HFFc6 (cell line): Measurements from ENCODE around the gene SLC25A11. TPM values are rescaled to one million over a fixed set of nuclear protein-coding genes. Genes with fewer than 3 reads are reported as not detected.

Experiments
- DNase-seq: peaks from one replicate; pipeline ENCODE4 v3.0.0-alpha.2; 2018
- H3K27ac Mint-ChIP-seq: 2 replicates; pipeline ENCODE4 v1.8.0; 2020; ENCODE audit warnings: mild to moderate bottlenecking, mixed read lengths
- H3K27me3 Mint-ChIP-seq: 2 replicates; pipeline ENCODE4 v1.8.0; 2021; ENCODE audit warnings: mild to moderate bottlenecking, moderate library complexity, mixed read lengths; ENCODE audit not compliant: insufficient read depth
- H3K36me3 Mint-ChIP-seq: 2 replicates; pipeline ENCODE4 v1.8.0; 2021; ENCODE audit warnings: low read depth, mixed read lengths
- H3K4me1 Mint-ChIP-seq: 2 replicates; pipeline ENCODE4 v1.8.0; 2020; ENCODE audit warnings: low read depth, mixed read lengths
- H3K4me3 Mint-ChIP-seq: 2 replicates; pipeline ENCODE4 v1.8.0; 2020; ENCODE audit warnings: mild to moderate bottlenecking, moderate library complexity, mixed read lengths
- H3K9me3 Mint-ChIP-seq: 2 replicates; pipeline ENCODE4 v1.8.0; 2020; ENCODE audit warnings: mild to moderate bottlenecking, mixed read lengths
- total RNA-seq, 6 experiments: library from RNA; stranded (reverse); fragmentation: NEBNext Ultra II Directional; extraction: Animal tissue kit (Norgen Biotek cat#: 25700); gene quantifications; 2 replicates in 1 of 6; 3 replicates in 5 of 6; pipeline ENCODE4 v1.2.3, GENCODE V29; 2021
- TF ChIP-seq, protein P1 (sequence below): fragments of 200-600 bp; sonication (generic); IDR thresholded peaks from 2 replicates; pipeline ENCODE4 v1.5.0; 2021; ENCODE audit warnings: antibody characterized with exemption, mild to moderate bottlenecking

The SLC25A11 gene
- total RNA-seq, 6 experiments from 2014 or later, result 61.9 to 78.6 (median 64.4) TPM

DNA sequence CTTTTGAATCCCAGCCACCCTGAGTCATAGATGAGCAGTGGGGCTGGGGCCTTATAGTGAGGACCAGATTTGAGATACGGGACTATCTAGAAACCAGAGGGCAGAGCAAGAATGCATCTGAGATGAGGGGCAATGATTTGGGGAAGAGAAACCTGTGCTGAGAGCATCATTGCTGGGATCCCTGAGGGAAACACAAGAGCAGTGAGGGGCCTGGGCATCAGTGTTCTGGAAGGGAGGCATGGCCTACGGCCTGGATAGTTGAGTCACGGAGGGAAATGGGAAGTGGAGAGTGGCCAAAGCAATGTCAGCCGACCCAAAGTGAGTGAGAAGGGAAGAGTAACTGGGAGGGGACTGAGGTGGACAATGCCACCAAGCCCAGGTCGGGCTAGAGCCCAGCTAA lies 42.5 kb upstream of the SLC25A11 start:
- Mint-ChIP-seq H3K27ac (0 out of 2 replicates have a peak overlapping the region, but pooled peaks have one; percentile 45), H3K4me3 (no peak overlapping the region), H3K9me3 (no peaks in the 10 kb centered on the region), H3K4me1 (peaks cover 38% of the 10 kb centered on the region), H3K27me3 (peaks cover 3% of the 10 kb centered on the region), H3K36me3 (peaks cover 29% of the 10 kb centered on the region)
- DNase-seq, result no peak
- TF ChIP-seq, protein P1, sequence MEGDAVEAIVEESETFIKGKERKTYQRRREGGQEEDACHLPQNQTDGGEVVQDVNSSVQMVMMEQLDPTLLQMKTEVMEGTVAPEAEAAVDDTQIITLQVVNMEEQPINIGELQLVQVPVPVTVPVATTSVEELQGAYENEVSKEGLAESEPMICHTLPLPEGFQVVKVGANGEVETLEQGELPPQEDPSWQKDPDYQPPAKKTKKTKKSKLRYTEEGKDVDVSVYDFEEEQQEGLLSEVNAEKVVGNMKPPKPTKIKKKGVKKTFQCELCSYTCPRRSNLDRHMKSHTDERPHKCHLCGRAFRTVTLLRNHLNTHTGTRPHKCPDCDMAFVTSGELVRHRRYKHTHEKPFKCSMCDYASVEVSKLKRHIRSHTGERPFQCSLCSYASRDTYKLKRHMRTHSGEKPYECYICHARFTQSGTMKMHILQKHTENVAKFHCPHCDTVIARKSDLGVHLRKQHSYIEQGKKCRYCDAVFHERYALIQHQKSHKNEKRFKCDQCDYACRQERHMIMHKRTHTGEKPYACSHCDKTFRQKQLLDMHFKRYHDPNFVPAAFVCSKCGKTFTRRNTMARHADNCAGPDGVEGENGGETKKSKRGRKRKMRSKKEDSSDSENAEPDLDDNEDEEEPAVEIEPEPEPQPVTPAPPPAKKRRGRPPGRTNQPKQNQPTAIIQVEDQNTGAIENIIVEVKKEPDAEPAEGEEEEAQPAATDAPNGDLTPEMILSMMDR, result no peak

DNA sequence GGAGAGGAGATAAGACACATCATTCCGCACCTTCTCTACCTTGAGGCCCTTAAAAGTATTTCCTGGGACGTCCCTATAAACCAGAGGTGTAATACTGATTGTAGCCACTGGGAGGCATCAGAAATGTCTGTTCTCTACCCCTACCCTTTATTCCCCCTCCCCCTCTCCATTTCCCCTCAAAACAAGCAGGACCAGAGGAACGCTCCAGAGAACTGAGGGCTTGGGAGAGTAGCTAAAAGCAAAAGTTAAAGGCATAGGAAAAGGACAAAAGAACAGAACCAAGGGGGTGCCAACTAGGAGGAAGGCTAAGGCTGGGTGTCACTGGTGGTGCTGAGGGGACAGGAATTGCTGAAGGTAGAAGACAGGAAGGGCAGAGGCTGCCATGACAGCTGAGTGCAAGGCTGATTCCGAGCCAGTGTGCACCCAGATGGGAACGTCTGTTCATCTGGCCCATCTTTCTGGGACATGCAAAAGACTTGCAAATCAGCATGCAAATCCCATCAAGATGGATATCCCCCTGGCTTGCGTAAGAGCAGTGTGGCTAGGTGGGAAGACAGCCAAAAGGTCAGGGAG lies 40.9 kb upstream of the SLC25A11 start:
- H3K27me3 Mint-ChIP-seq, result peaks cover 3% of the 10 kb centered on the region
- peaks cover 28% of the 10 kb centered on the region for H3K4me1 Mint-ChIP-seq
- H3K36me3 Mint-ChIP-seq, result peaks cover 26% of the 10 kb centered on the region
- H3K9me3 Mint-ChIP-seq, result no peaks in the 10 kb centered on the region
- TF ChIP-seq, protein P1, result peak; percentile 87
- no peak for DNase-seq
- H3K27ac Mint-ChIP-seq, result no peak overlapping the region; the same call in none of the 2 replicates
- H3K4me3 Mint-ChIP-seq, result no peak overlapping the region

DNA sequence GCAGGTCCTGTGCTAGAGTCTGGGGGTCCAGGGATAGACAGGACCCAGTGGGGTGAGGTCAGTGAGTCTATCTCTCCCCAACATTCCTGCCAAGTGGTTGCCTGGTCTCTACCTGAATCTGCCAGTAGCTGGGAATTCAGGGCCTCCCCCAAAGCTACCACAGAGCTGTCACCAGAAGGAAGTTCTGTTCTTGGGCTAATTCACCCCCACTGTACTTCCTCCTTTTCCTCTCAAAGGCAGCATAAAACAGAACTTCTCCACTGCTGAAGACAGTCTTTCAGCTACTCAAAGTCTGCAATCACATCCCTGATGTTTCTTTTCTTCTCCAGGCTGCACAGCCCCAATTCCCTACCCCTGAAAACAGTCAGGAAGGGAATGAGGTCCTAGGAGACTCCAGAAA lies 38.9 kb upstream of the SLC25A11 start:
- Mint-ChIP-seq H3K27ac (no peak overlapping the region), H3K36me3 (peaks cover 19% of the 10 kb centered on the region), H3K4me3 (no peak overlapping the region), H3K9me3 (no peaks in the 10 kb centered on the region), H3K27me3 (peaks cover 3% of the 10 kb centered on the region), H3K4me1 (peaks cover 18% of the 10 kb centered on the region)
- TF ChIP-seq, protein P1, result no peak
- DNase-seq, result no peak

DNA sequence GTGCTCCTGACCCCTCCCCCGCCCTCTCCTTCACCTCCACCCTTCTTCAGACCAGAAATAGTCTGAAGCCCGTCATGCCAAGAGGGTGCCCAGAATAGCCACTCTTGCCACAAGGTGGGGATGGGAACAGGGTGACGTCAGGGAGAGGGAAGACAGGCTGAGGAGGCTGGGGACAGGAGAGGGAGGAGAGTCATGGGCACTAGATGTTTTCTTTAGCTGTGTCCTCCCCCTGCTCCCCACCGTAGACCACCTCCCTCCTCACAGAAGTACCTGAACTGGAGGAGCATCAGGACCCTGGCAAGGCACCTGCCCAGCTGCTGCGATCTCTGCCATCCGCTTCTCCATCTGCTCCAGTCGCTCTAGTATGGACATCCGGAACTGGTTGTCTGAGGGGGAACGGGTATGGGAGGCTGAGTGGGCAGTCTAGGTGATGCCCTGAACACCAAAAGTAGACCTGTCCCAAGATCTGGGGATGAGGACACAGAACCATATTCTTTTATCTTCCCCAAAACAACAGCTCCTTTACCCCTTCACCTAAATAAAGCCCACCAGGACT lies 34.3 kb upstream of the SLC25A11 start:
- Mint-ChIP-seq H3K9me3 (no peaks in the 10 kb centered on the region), H3K4me3 (no peak overlapping the region), H3K27me3 (no peaks in the 10 kb centered on the region; the same call in 1 of the 2 replicates), H3K36me3 (peaks cover 19% of the 10 kb centered on the region), H3K4me1 (no peaks in the 10 kb centered on the region), H3K27ac (no peak overlapping the region)
- TF ChIP-seq, protein P1, result no peak
- DNase-seq, result no peak

DNA sequence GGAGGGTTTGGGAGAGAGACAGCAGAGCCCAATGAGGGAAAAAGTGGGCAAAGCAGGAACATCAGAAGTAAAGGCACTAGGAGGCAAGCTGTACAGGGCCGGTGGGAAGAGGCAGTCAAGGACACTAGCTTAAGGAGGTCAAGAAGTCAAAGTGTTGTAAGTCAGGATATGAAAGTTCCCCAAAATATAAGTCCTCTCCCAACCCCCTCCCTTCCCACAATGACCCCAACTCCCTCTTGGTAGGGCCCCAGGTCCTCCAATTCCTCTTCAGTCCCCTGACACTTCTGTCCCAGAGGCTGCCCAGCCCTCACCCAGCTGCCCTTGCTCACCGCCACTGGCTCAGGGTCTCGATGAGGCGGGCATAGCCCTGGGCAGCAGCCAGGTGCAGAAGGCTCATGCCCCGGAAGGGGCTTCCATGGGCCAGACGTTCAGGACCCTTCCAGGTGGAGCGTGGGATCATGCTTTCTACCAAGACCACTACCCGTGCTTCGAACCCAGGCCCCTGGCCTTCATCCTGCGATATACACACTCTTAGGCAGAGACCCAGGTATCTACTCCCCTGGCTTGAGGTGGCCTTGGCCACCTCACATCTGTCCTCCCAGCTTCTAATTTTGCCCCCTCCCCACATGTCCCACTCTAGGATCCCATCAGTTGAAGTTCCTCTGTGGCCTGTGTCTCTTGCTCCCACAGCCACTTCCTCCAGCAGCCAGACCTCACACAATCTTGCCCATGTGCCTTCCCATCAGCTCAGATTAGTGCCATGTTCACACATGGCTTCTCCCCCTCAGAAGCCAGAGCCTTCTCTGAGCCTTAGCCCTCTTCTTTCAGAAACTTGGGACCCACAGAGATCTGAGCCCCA lies 33.6 kb upstream of the SLC25A11 start:
- H3K36me3 Mint-ChIP-seq, result peaks cover 19% of the 10 kb centered on the region
- H3K27ac Mint-ChIP-seq, result no peak overlapping the region; the same call in 1 of the 2 replicates
- H3K4me3 Mint-ChIP-seq, result no peak overlapping the region

More for the DNA sequence above, 33.6 kb upstream of the SLC25A11 start:
- DNase-seq, result no peak
- TF ChIP-seq, protein P1, result no peak
- Mint-ChIP-seq H3K27me3 (peaks cover 3% of the 10 kb centered on the region; the same call in 1 of the 2 replicates), H3K9me3 (no peaks in the 10 kb centered on the region), H3K4me1 (no peaks in the 10 kb centered on the region)
